ENCODE measurements around the gene SNX8. TPM values are rescaled to one million over a fixed set of nuclear protein-coding genes. Genes with fewer than 3 reads are reported as not detected.
"Not testable (repeated sequence)": the region's sequence is repeated elsewhere in the genome, so short reads cannot be mapped to it uniquely, and the experiment has no call there.

The SNX8 gene
- total and polyA plus RNA-seq, 8 donors, result 7.7 to 72.9 (median 12.0) TPM

DNA sequence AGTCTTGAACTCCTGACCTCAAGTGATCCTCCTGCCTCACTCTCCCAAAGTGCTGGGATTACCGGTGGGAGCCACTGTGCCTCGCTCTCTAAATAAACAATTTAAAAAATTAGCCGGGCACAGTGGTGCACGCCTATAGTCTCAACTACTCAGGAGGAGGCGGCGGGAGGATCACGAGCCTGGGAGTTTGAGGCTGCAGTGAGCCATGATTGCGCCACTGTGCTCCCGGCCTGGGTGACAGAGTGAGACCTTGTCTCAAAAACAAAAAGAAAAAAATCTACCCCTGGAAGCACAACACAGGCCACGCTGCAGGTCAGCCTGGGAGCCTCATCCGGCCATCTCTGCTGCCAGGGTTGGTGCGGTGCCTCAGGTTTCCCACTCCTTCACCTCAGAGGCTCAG lies 36.6 kb upstream of the SNX8 start:
- intact Hi-C loops (cut with DNase I; ENCODE audit: low total_unique reads), result no loop called here
- H3K27me3 ChIP-seq, result no peaks in the 10 kb centered on the region

GRCh38 chr7:2350055-2350454 lies 35.8 kb upstream of the SNX8 start:
- intact Hi-C loops (cut with DNase I; ENCODE audit: low total_unique reads), result no loop called here
- H3K4me1 ChIP-seq, result peaks cover 7 to 15% (median 11%) of the 10 kb centered on the region in 4 donors
- no peak overlapping the region for H3K4me3 ChIP-seq
- DNase-seq, result no peak
- H3K9me3 ChIP-seq, result no peaks in the 10 kb centered on the region
- no peaks in the 10 kb centered on the region for H3K27me3 ChIP-seq
- WGBS, 5 donors, result 83 to 92% (median 89%) methylated on average over 8 to 9 of the region's 9 CpGs
- no peak for TF ChIP-seq POLR2AphosphoS5 (IDR thresholded peaks at IDR 0.05)
- no peak for TF ChIP-seq EP300 (IDR thresholded peaks at IDR 0.05)
- no peak for TF ChIP-seq POLR2A (IDR thresholded peaks at IDR 0.05)
- TF ChIP-seq, protein P1, sequence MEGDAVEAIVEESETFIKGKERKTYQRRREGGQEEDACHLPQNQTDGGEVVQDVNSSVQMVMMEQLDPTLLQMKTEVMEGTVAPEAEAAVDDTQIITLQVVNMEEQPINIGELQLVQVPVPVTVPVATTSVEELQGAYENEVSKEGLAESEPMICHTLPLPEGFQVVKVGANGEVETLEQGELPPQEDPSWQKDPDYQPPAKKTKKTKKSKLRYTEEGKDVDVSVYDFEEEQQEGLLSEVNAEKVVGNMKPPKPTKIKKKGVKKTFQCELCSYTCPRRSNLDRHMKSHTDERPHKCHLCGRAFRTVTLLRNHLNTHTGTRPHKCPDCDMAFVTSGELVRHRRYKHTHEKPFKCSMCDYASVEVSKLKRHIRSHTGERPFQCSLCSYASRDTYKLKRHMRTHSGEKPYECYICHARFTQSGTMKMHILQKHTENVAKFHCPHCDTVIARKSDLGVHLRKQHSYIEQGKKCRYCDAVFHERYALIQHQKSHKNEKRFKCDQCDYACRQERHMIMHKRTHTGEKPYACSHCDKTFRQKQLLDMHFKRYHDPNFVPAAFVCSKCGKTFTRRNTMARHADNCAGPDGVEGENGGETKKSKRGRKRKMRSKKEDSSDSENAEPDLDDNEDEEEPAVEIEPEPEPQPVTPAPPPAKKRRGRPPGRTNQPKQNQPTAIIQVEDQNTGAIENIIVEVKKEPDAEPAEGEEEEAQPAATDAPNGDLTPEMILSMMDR (IDR thresholded peaks at IDR 0.05), result no peak
- H3K36me3 ChIP-seq, result no peaks in the 10 kb centered on the region
- H3K27ac ChIP-seq, result no peak overlapping the region

More for the DNA sequence above, 36.6 kb upstream of the SNX8 start:
- Histone ChIP-seq H3K4me1 (peaks cover 7 to 20% (median 18%) of the 10 kb centered on the region in 4 donors), H3K9me3 (no peaks in the 10 kb centered on the region), H3K4me3 (no peak overlapping the region), H3K27ac (no peak overlapping the region), H3K36me3 (no peaks in the 10 kb centered on the region)
- DNase-seq, result no peak
- WGBS, 5 donors, result 88 to 94% (median 92%) methylated on average over 12 of the region's 12 CpGs
- no peak for TF ChIP-seq POLR2AphosphoS5 (IDR thresholded peaks at IDR 0.05)
- no peak for TF ChIP-seq EP300 (IDR thresholded peaks at IDR 0.05)
- TF ChIP-seq, protein P1 (IDR thresholded peaks at IDR 0.05), result no peak
- no peak for TF ChIP-seq POLR2A (IDR thresholded peaks at IDR 0.05)

DNA sequence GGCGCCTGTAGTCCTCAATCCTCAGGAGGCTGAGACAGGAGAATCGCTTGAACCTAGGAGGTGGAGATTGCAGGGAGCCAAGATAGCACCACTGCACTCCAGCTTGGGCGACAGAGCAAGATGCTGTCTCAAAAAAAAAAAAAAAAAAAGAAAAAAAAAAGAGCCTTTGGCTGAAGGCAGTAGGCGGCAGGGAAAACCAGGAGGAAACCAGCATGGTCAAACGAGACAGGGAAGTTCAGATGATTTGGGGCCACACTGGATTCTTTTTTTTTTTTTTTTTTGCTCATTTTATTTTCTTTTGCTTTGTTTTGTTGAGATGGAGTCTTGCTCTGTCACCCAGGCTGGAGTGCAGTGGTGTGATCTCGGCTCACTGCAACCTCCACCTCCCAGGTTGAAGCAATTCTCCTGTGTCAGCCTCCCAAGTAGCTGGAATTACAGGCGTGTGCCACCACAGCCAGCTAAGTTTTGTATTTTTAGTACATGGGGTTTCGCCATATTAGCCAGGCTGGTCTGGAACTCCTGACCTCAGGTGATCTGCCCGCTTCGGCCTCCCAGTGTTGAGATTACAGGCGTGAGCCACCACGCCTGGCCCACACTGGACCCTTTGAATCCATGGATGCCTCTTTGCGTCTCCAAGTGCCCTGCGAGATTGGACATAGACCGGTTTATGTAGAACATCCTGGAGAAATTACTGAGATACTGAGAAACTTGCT lies 33.3 kb upstream of the SNX8 start:
- WGBS, 5 donors, result 82 to 92% (median 84%) methylated on average over 15 of the region's 15 CpGs
- intact Hi-C loops (cut with DNase I; ENCODE audit: low total_unique reads), result loop anchor here (10.0 kb wide), 2 partner anchors 103 to 763 kb away; partner anchors contain the start of genes MRM2 and NUDT1
- H3K4me1 ChIP-seq, H3K27me3 ChIP-seq, DNase-seq, H3K36me3 ChIP-seq, H3K9me3 ChIP-seq: not testable (repeated sequence)
- H3K4me3 ChIP-seq, result peak overlapping the region in 1 of 4 donors; percentile 1
- H3K27ac ChIP-seq, result peak overlapping the region in 2 of 5 donors; percentile 14 to 29

DNA sequence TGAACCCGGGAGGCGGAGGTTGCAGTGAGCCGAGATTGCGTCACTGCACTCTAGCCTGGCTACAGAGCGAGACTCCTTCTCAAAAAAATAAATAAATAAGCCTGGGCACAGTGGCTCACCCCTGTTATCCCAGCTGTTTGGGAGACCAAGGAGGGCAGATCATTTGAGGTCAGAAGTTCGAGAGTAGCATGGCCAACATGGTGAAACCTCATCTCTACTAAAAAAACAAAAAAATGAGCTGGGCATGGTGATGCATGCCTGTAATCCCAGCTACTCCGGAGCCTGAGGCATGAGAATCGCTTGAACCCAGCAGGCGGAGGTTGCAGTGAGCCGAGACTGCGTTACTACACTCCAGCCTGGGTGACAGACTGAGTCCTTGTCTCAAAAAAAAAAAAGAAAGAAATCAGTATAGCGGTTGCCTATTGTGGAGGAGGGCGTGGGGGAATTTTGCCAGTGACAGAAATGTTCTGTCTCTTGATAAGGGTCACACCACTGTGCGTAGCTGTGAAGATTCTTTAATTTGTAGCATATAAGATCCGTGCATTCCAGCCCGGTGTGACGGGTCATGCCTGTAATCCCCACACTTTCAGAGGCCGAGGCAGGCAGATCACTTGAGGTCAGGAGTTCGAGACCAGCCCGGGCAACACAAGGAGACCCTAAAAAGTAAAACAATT lies 22.5 kb upstream of the SNX8 start:
- WGBS, 5 donors, result 91 to 94% (median 93%) methylated on average over 20 of the region's 20 CpGs
- H3K27ac ChIP-seq, result no peak overlapping the region
- H3K27me3 ChIP-seq, result no peaks in the 10 kb centered on the region
- no peaks in the 10 kb centered on the region for H3K4me1 ChIP-seq
- peaks cover 0 to 10% (median 0%) of the 10 kb centered on the region in 4 donors for H3K36me3 ChIP-seq
- no peaks in the 10 kb centered on the region for H3K9me3 ChIP-seq
- no peak overlapping the region for H3K4me3 ChIP-seq
- TF ChIP-seq POLR2AphosphoS5 (IDR thresholded peaks at IDR 0.05) (no peak), EP300 (IDR thresholded peaks at IDR 0.05) (no peak), POLR2A (IDR thresholded peaks at IDR 0.05) (no peak)
- TF ChIP-seq, protein P1 (IDR thresholded peaks at IDR 0.05), result no peak
- intact Hi-C loops (cut with DNase I; ENCODE audit: low total_unique reads), result no loop called here
- DNase-seq, result no peak

- H3K36me3 ChIP-seq; H3K4me1 ChIP-seq; H3K9me3 ChIP-seq; intact Hi-C loops (cut with DNase I; ENCODE audit: low total_unique reads); DNase-seq; H3K27me3 ChIP-seq; H3K27ac ChIP-seq; H3K4me3 ChIP-seq: not testable (repeated sequence)
- 95 to 97% (median 96%) methylated on average over 4 of the region's 4 CpGs for WGBS, 5 donors
These were observed 18.5 kb upstream of the SNX8 start for GRCh38 chr7:2332606-2333231.

All from stomach (tissue), 9 donors.